B cell (primary cell): ENCODE results near the gene IARS1.

Source experiments
- EZH2 ChIP-seq: IDR thresholded peaks from 2 replicates; pipeline ENCODE4 v1.6.1; 2012; ENCODE audit warnings: borderline replicate concordance, low read depth, mild to moderate bottlenecking, moderate library complexity, low read length; ENCODE audit not compliant: insufficient read depth, poor library complexity, severe bottlenecking
- TF ChIP-seq, protein P1 (sequence below): fragments of 200-600 bp; IDR thresholded peaks from one replicate; pipeline ENCODE4 v1.8.0; 2022; ENCODE audit warnings: antibody characterized with exemption, mild to moderate bottlenecking

- TF ChIP-seq, protein P1, sequence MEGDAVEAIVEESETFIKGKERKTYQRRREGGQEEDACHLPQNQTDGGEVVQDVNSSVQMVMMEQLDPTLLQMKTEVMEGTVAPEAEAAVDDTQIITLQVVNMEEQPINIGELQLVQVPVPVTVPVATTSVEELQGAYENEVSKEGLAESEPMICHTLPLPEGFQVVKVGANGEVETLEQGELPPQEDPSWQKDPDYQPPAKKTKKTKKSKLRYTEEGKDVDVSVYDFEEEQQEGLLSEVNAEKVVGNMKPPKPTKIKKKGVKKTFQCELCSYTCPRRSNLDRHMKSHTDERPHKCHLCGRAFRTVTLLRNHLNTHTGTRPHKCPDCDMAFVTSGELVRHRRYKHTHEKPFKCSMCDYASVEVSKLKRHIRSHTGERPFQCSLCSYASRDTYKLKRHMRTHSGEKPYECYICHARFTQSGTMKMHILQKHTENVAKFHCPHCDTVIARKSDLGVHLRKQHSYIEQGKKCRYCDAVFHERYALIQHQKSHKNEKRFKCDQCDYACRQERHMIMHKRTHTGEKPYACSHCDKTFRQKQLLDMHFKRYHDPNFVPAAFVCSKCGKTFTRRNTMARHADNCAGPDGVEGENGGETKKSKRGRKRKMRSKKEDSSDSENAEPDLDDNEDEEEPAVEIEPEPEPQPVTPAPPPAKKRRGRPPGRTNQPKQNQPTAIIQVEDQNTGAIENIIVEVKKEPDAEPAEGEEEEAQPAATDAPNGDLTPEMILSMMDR: no peak
- no peak for TF ChIP-seq EZH2
These were observed 15.4 kb upstream of the IARS1 start for GRCh38 chr9:92308893-92309292.
